OCI-LY1 (cell line): ENCODE data around the gene ITLN2.
"Not testable (repeated sequence)": the region's sequence is repeated elsewhere in the genome, so short reads cannot be mapped to it uniquely, and the experiment has no call there.

Source experiments
- H2AFZ ChIP-seq: fragments of 200-600 bp; sonication (generic), shearing (Covaris generic); 2 replicates; pipeline ENCODE4 v1.6.0; 2014; ENCODE audit warnings: antibody characterized with exemption, mild to moderate bottlenecking, low read length
- H3F3A ChIP-seq: fragments of 200-600 bp; sonication (generic), shearing (Covaris generic); 2 replicates; pipeline ENCODE4 v1.6.0; 2014; ENCODE audit warnings: mild to moderate bottlenecking, antibody characterized with exemption, low read length, moderate library complexity; ENCODE audit not compliant: insufficient read depth
- H3K27ac ChIP-seq: fragments of 200-600 bp; sonication (generic); 2 replicates; pipeline ENCODE4 v1.5.1; 2014; ENCODE audit warnings: low read length, mixed run types, mild to moderate bottlenecking, low read depth; ENCODE audit not compliant: poor library complexity, severe bottlenecking
- H3K27me3 ChIP-seq: fragments of 200-600 bp; sonication (generic); 2 replicates; pipeline ENCODE4 v1.6.0; 2014; ENCODE audit warnings: antibody characterized with exemption, mild to moderate bottlenecking, low read length, moderate library complexity; ENCODE audit not compliant: insufficient read depth
- H3K36me3 ChIP-seq: fragments of 200-600 bp; sonication (generic); 2 replicates; pipeline ENCODE4 v1.6.1; 2014; ENCODE audit warnings: mild to moderate bottlenecking, antibody characterized with exemption, low read length, moderate library complexity, mixed read lengths; ENCODE audit not compliant: insufficient read depth
- H3K4me1 ChIP-seq: fragments of 200-600 bp; sonication (generic); 2 replicates; pipeline ENCODE4 v1.5.1; 2014; ENCODE audit warnings: mild to moderate bottlenecking, low read length, moderate library complexity; ENCODE audit not compliant: insufficient read depth, severe bottlenecking
- H3K4me2 ChIP-seq: fragments of 200-600 bp; sonication (generic), shearing (Covaris generic); 2 replicates; pipeline ENCODE4 v1.6.1; 2014; ENCODE audit warnings: low read length
- H3K4me3 ChIP-seq: fragments of 200-600 bp; sonication (generic); 2 replicates; pipeline ENCODE4 v1.5.1; 2014; ENCODE audit warnings: low read length, low read depth, mild to moderate bottlenecking, mixed read lengths; ENCODE audit not compliant: poor library complexity, severe bottlenecking
- H3K79me2 ChIP-seq: fragments of 200-600 bp; shearing (Covaris generic); 2 replicates; pipeline ENCODE4 v1.6.1; 2016; ENCODE audit warnings: mixed run types, low read length, mixed read lengths; ENCODE audit not compliant: insufficient read depth
- H3K9ac ChIP-seq: fragments of 200-600 bp; sonication (generic), shearing (Covaris generic); 2 replicates; pipeline ENCODE4 v1.6.1; 2014; ENCODE audit warnings: mild to moderate bottlenecking, low read length, mixed read lengths
- H3K9me2 ChIP-seq: fragments of 200-600 bp; sonication (generic), shearing (Covaris generic); 2 replicates; pipeline ENCODE4 v1.6.1; 2014; ENCODE audit warnings: low read depth, mild to moderate bottlenecking, low read length, mixed read lengths
- H3K9me3 ChIP-seq: fragments of 200-600 bp; shearing (Covaris generic); 2 replicates; pipeline ENCODE4 v1.6.1; 2014; ENCODE audit warnings: low read length, mixed read lengths
- H4K20me1 ChIP-seq: fragments of 200-600 bp; sonication (generic), shearing (Covaris generic); 2 replicates; pipeline ENCODE4 v1.6.0; 2016; ENCODE audit warnings: mild to moderate bottlenecking, low read length; ENCODE audit not compliant: insufficient read depth
- CTCF ChIP-seq: fragments of 200-600 bp; sonication (generic), shearing (Covaris generic); IDR thresholded peaks from 2 replicates; pipeline ENCODE4 v1.5.1; 2017; ENCODE audit warnings: mild to moderate bottlenecking, antibody characterized with exemption, low read length, moderate library complexity, mixed read lengths
- EZH2 ChIP-seq: fragments of 200-600 bp; sonication (generic), shearing (Covaris generic); IDR thresholded peaks from 2 replicates; pipeline ENCODE4 v1.8.0; 2017; ENCODE audit warnings: borderline replicate concordance, mixed run types, mild to moderate bottlenecking, antibody characterized with exemption, low read length, moderate library complexity, mixed read lengths

Gene ITLN2

GRCh38 chr1:160993544-160994193 lies 39.1 kb upstream of the ITLN2 start:
- H3F3A ChIP-seq = 0 out of 2 replicates have a peak, but pooled peaks cover 1% of the 10 kb centered on the region

GRCh38 chr1:160992036-160992435 lies 37.4 kb upstream of the ITLN2 start:
- H3K4me2 ChIP-seq, H3K4me1 ChIP-seq, H3K27ac ChIP-seq, H3K9me2 ChIP-seq, H2AFZ ChIP-seq, H3K36me3 ChIP-seq, H3K27me3 ChIP-seq, H3K79me2 ChIP-seq, H3K9me3 ChIP-seq, H4K20me1 ChIP-seq, H3K4me3 ChIP-seq, H3F3A ChIP-seq, H3K9ac ChIP-seq: not testable (repeated sequence)

More at GRCh38 chr1:160993544-160994193, 39.1 kb upstream of the ITLN2 start:
- no peaks in the 10 kb centered on the region for H3K79me2 ChIP-seq
- H4K20me1 ChIP-seq = no peaks in the 10 kb centered on the region
- H3K9ac ChIP-seq = no peak overlapping the region
- no peaks in the 10 kb centered on the region for H3K9me2 ChIP-seq
- no peak overlapping the region for H3K4me3 ChIP-seq
- H3K27ac ChIP-seq = no peak overlapping the region
- H3K27me3 ChIP-seq = no peaks in the 10 kb centered on the region
- H3K9me3 ChIP-seq = no peaks in the 10 kb centered on the region
- TF ChIP-seq CTCF = peak; percentile 47; the same call in 1 of the 2 replicates
- no peak for TF ChIP-seq EZH2
- H3K36me3 ChIP-seq = peaks cover 21% of the 10 kb centered on the region; the same call in 1 of the 2 replicates
- H2AFZ ChIP-seq = no peak overlapping the region
- peaks cover 3% of the 10 kb centered on the region for H3K4me1 ChIP-seq
- no peak overlapping the region for H3K4me2 ChIP-seq

- no peak overlapping the region for H3K4me2 ChIP-seq
- no peak overlapping the region for H2AFZ ChIP-seq
- 0 out of 2 replicates have a peak, but pooled peaks cover 2% of the 10 kb centered on the region for H3F3A ChIP-seq
- no peaks in the 10 kb centered on the region for H3K9me2 ChIP-seq
- no peaks in the 10 kb centered on the region for H3K36me3 ChIP-seq
- no peak overlapping the region for H3K4me3 ChIP-seq
- no peaks in the 10 kb centered on the region for H3K27me3 ChIP-seq
- no peak for TF ChIP-seq CTCF
- TF ChIP-seq EZH2 = no peak
- H3K9me3 ChIP-seq = no peaks in the 10 kb centered on the region
- no peaks in the 10 kb centered on the region for H4K20me1 ChIP-seq
- no peaks in the 10 kb centered on the region for H3K79me2 ChIP-seq
- H3K9ac ChIP-seq = no peak overlapping the region
- peaks cover 3% of the 10 kb centered on the region for H3K4me1 ChIP-seq
- no peak overlapping the region for H3K27ac ChIP-seq
Observed at GRCh38 chr1:160987359-160988050, 32.9 kb upstream of the ITLN2 start.
